Measurements from ENCODE around the gene KLK8. TPM values are rescaled to one million over a fixed set of nuclear protein-coding genes. Genes with fewer than 3 reads are reported as not detected.

The KLK8 gene
- total RNA-seq, 1 donor from 2014 or later: not detected

- TF ChIP-seq, protein P1, sequence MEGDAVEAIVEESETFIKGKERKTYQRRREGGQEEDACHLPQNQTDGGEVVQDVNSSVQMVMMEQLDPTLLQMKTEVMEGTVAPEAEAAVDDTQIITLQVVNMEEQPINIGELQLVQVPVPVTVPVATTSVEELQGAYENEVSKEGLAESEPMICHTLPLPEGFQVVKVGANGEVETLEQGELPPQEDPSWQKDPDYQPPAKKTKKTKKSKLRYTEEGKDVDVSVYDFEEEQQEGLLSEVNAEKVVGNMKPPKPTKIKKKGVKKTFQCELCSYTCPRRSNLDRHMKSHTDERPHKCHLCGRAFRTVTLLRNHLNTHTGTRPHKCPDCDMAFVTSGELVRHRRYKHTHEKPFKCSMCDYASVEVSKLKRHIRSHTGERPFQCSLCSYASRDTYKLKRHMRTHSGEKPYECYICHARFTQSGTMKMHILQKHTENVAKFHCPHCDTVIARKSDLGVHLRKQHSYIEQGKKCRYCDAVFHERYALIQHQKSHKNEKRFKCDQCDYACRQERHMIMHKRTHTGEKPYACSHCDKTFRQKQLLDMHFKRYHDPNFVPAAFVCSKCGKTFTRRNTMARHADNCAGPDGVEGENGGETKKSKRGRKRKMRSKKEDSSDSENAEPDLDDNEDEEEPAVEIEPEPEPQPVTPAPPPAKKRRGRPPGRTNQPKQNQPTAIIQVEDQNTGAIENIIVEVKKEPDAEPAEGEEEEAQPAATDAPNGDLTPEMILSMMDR (IDR thresholded peaks at IDR 0.05; ENCODE audit: partially characterized antibody, unreplicated experiment): no peak
- H3K27me3 Mint-ChIP-seq (ENCODE audit: unreplicated experiment): peaks cover 9% of the 10 kb centered on the region
- peaks cover 4% of the 10 kb centered on the region for H3K9me3 Mint-ChIP-seq (ENCODE audit: unreplicated experiment)
- H3K4me1 Mint-ChIP-seq (ENCODE audit: low read depth, unreplicated experiment): peaks cover 2% of the 10 kb centered on the region
- H3K36me3 Mint-ChIP-seq (ENCODE audit: unreplicated experiment): peaks cover 4% of the 10 kb centered on the region
- H3K4me3 Mint-ChIP-seq (ENCODE audit: unreplicated experiment): no peak overlapping the region
- no peak for DNase-seq
- no peak overlapping the region for H3K27ac Mint-ChIP-seq (ENCODE audit: unreplicated experiment)
Observed at GRCh38 chr19:51029718-51030117, 28.3 kb upstream of the KLK8 start.

DNA sequence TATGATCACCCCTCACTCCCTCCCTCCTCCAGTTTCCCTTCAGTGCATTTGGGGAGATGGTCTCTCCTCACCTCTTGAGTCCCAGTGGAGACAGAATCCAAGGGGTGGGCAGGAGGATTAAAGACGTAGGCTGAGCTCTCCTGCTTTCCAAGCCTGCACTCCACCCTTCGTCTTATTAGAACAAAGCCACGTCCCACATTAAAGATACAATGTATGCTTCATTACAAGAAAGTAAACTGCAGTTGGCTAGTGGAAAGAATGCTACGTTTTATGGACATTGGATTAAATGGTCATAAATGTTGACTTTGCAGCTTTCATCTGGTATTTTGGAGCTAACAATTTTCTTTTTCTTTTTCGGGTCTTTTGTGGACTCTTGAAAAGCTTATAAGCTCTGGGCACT, 26.5 kb upstream of the KLK8 start:
- TF ChIP-seq, protein P1 (IDR thresholded peaks at IDR 0.05; ENCODE audit: partially characterized antibody, unreplicated experiment): no peak
- H3K27me3 Mint-ChIP-seq (ENCODE audit: unreplicated experiment): peaks cover 7% of the 10 kb centered on the region
- DNase-seq: no peak
- no peaks in the 10 kb centered on the region for H3K4me1 Mint-ChIP-seq (ENCODE audit: low read depth, unreplicated experiment)
- H3K9me3 Mint-ChIP-seq (ENCODE audit: unreplicated experiment): peaks cover 4% of the 10 kb centered on the region
- H3K36me3 Mint-ChIP-seq (ENCODE audit: unreplicated experiment): peaks cover 4% of the 10 kb centered on the region
- no peak overlapping the region for H3K27ac Mint-ChIP-seq (ENCODE audit: unreplicated experiment)
- no peak overlapping the region for H3K4me3 Mint-ChIP-seq (ENCODE audit: unreplicated experiment)

DNA sequence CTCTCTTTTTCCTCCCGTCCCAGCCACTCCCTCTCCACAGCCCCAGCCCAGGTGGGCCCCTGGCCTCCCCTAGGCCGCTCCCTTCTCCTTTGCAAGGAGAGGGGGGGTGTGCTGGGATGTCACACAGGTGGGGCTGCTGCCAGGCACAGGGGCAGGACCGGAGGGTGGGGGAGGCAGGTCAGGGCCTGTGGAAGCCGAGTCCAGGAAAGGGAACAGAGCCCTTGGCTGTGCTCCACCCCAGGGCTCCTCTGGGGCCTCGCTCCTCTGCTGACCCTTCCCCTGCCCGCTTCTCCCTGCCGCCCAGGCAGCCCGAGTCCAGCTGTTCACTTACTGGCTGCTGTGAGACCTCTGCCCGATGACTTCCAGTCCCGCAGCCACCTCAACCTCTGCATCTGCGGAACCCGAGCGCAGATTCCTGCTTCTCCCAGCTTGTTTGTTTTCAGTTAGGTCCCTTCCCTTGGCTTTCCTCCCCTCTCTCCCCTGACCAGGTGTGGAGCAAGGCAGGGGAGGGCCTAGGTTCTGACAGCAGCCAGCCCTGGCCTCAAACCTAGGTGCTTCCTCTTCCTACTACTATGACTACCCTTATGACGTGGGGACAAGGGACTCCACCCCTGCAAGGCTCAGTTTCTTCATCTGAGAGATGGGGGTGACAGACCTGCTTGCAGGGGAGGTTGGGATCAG, 25.9 kb upstream of the KLK8 start:
- Mint-ChIP-seq H3K4me3 (ENCODE audit: unreplicated experiment) (no peak overlapping the region), H3K9me3 (ENCODE audit: unreplicated experiment) (peaks cover 4% of the 10 kb centered on the region), H3K4me1 (ENCODE audit: low read depth, unreplicated experiment) (no peaks in the 10 kb centered on the region), H3K36me3 (ENCODE audit: unreplicated experiment) (peaks cover 4% of the 10 kb centered on the region), H3K27ac (ENCODE audit: unreplicated experiment) (no peak overlapping the region), H3K27me3 (ENCODE audit: unreplicated experiment) (peaks cover 7% of the 10 kb centered on the region)
- TF ChIP-seq, protein P1 (IDR thresholded peaks at IDR 0.05; ENCODE audit: partially characterized antibody, unreplicated experiment): no peak
- DNase-seq: no peak

GRCh38 chr19:51026554-51026831, 25.1 kb upstream of the KLK8 start, which contains the start of gene KLK11:
TSS of gene KLK11 (minus strand) at chr19:51026616. CDS start at chr19:51025631, 985 bp downstream.
- H3K4me3 Mint-ChIP-seq (ENCODE audit: unreplicated experiment): peak within 1 kb of the TSS; percentile 56
- no peaks in the 10 kb centered on the region for H3K4me1 Mint-ChIP-seq (ENCODE audit: low read depth, unreplicated experiment)
- peak within 1 kb of the TSS; percentile 1 for H3K27ac Mint-ChIP-seq (ENCODE audit: unreplicated experiment)
- H3K36me3 Mint-ChIP-seq (ENCODE audit: unreplicated experiment): peaks cover 4% of the 10 kb centered on the region
- peaks cover 2% of the 10 kb centered on the region for H3K9me3 Mint-ChIP-seq (ENCODE audit: unreplicated experiment)
- DNase-seq: no peak
- TF ChIP-seq, protein P1 (IDR thresholded peaks at IDR 0.05; ENCODE audit: partially characterized antibody, unreplicated experiment): no peak
- peaks cover 6% of the 10 kb centered on the region for H3K27me3 Mint-ChIP-seq (ENCODE audit: unreplicated experiment)

DNA sequence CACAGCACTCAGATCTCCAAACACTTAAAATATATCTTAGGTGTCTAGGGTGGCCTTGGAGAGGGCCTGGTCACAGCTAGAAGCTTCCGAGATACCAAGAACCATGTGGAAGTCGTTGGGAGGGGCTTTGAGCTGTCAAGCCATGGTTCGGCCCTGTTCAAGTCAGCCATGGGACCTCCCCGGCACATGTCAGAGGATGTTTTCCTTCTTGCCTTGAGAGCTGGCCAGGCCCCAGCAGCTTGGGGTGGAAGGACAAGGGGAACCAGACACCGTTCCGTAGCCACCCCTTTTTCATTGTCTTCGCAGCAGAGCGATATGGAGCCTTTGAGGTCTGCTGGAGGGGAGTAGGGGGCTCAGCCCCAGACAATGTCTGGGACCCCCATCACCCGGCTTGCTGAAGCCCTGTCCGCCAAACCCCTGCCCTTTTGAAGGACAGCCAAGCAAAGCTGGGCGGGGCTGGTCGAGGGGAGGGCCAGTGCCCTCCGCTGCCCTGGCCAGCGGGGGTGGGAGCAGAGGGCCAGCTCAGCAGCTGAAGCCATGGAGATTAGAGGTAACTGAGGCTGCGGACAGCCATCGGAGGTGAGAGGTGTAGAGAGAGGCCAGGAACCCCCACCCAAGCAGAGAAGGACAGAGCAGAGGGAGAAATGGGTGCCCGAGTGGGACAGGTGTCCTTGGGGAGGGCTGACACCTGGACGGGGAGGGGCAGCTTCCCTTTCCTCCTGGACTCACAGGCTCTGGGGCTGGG, 24.6 kb upstream of the KLK8 start:
- no peaks in the 10 kb centered on the region for H3K9me3 Mint-ChIP-seq (ENCODE audit: unreplicated experiment)

More for the DNA sequence above, 24.6 kb upstream of the KLK8 start:
- H3K36me3 Mint-ChIP-seq (ENCODE audit: unreplicated experiment): peaks cover 4% of the 10 kb centered on the region
- TF ChIP-seq, protein P1 (IDR thresholded peaks at IDR 0.05; ENCODE audit: partially characterized antibody, unreplicated experiment): no peak
- no peak for DNase-seq
- H3K27me3 Mint-ChIP-seq (ENCODE audit: unreplicated experiment): peaks cover 3% of the 10 kb centered on the region
- H3K4me1 Mint-ChIP-seq (ENCODE audit: low read depth, unreplicated experiment): no peaks in the 10 kb centered on the region
- no peak overlapping the region for H3K4me3 Mint-ChIP-seq (ENCODE audit: unreplicated experiment)
- H3K27ac Mint-ChIP-seq (ENCODE audit: unreplicated experiment): no peak overlapping the region

Data from glutamatergic neuron (in vitro differentiated cells).